NCI-H1694 (cell line): ENCODE data around the gene MBD2.

Source experiments
- DNase-seq: peaks from one replicate; lab custom pipeline; 2025; lab: John Stamatoyannopoulos, UW

MBD2 gene

GRCh38 chr18:54193786-54194185 lies 30.7 kb downstream of the MBD2 start:
- DNase-seq, result no peak

GRCh38 chr18:54192900-54193299 lies 31.6 kb downstream of the MBD2 start:
- DNase-seq, result no peak

GRCh38 chr18:54192415-54192814 lies 32.1 kb downstream of the MBD2 start:
- no peak for DNase-seq

GRCh38 chr18:54191352-54191751 lies 33.1 kb downstream of the MBD2 start:
- no peak for DNase-seq

- DNase-seq, result no peak
Measured at GRCh38 chr18:54187372-54187771, 37.1 kb downstream of the MBD2 start.

GRCh38 chr18:54184836-54185235 lies 39.6 kb downstream of the MBD2 start:
- DNase-seq, result no peak

- no peak for DNase-seq
Measured at GRCh38 chr18:54183390-54183789, 41.1 kb downstream of the MBD2 start.

GRCh38 chr18:54181856-54182602 lies 42.4 kb downstream of the MBD2 start:
- no peak for DNase-seq

GRCh38 chr18:54173980-54174630 lies 50.4 kb downstream of the MBD2 start:
- DNase-seq, result no peak

- no peak for DNase-seq
Measured at GRCh38 chr18:54173250-54173649, 51.2 kb downstream of the MBD2 start.

- no peak for DNase-seq
Measured at GRCh38 chr18:54169431-54170403, 54.8 kb downstream of the MBD2 start.

GRCh38 chr18:54165450-54165849 lies 59.0 kb downstream of the MBD2 start:
- no peak for DNase-seq

GRCh38 chr18:54163453-54163852 lies 61.0 kb downstream of the MBD2 start:
- no peak for DNase-seq

GRCh38 chr18:54162431-54162830 lies 62.0 kb downstream of the MBD2 start:
- no peak for DNase-seq

GRCh38 chr18:54161267-54161666 lies 63.2 kb downstream of the MBD2 start:
- no peak for DNase-seq

GRCh38 chr18:54159906-54160305 lies 64.6 kb downstream of the MBD2 start:
- DNase-seq, result no peak

- DNase-seq, result no peak
Measured at GRCh38 chr18:54157646-54158385, 66.7 kb downstream of the MBD2 start.

- no peak for DNase-seq
Measured at GRCh38 chr18:54155412-54155811, 69.1 kb downstream of the MBD2 start.

- DNase-seq, result no peak
Measured at GRCh38 chr18:54154231-54154630, 70.2 kb downstream of the MBD2 start.

GRCh38 chr18:54151376-54151775 lies 73.1 kb downstream of the MBD2 start:
- no peak for DNase-seq

GRCh38 chr18:54150226-54150625 lies 74.2 kb downstream of the MBD2 start:
- DNase-seq, result no peak
